Stimulated activated naive CD4-positive, alpha-beta T cell treated with Interleukin-2 at 50 U/mL for 16 hours (primary cell): ENCODE measurements around the gene SSH3.
A peak's percentile ranks its signal among the peaks of the same experiment; 100 is the strongest.

ENCODE experiments used
- DNase-seq: peaks from one replicate; lab custom pipeline; 2025; lab: John Stamatoyannopoulos, UW

The SSH3 gene

DNA sequence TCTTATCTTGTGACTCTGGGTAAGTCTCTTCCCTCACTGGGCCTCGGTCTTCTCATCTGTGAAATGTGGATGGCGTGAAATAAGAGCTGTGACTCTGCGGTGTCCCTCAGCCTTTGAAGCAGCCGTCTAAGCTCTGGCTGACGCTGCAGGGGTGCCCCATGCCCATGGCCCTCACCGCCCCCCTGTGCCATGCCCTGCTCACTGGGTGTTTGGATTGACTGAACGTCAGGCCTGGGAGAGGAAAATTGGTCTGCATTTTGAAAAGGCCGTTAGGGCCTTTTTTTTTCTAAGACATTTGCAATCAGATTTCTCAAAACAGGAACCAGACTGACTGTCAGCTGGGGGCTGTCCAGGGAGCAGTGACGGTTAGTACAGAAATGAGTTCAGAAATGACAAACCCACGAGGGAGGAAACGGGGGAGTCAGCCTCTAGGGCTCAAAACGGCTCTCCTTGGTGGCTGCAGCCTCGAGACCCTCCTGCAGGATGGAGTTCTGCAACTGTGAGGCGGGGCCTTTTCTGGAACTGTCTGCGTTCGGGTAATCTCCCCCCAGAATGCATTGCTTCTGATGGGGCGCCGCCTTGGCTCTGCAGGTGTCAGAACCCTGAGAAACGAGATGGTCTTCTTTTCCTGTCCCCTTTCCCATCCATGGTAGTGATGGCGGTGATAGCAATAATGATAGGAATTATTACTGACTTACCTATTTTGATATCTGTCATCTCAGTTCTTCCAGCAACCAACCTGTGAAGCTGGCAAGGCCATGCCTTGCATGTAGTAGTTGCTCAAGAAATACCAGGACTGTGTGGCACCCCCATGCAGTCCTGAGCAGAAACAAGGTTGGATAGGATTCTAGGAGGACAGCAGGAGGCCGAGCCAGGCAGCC is 35.0 kb upstream of the SSH3 start:
- peak; percentile 63 for DNase-seq

DNA sequence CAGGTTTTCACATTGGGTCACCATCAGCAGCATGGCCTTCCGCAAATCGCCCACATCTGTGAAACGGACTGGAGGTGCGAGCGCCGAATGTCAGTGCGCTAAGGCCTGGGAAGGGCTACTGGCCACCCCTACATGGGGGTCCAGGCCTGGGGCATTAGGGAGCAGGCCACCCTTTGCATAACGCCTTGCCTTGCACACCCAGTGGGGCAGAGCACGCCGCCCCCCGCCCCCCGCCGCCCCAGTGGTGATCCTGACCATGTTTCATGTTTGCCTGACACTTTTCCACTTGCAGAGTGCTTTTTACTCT is 34.4 kb upstream of the SSH3 start:
- DNase-seq: no peak

DNA sequence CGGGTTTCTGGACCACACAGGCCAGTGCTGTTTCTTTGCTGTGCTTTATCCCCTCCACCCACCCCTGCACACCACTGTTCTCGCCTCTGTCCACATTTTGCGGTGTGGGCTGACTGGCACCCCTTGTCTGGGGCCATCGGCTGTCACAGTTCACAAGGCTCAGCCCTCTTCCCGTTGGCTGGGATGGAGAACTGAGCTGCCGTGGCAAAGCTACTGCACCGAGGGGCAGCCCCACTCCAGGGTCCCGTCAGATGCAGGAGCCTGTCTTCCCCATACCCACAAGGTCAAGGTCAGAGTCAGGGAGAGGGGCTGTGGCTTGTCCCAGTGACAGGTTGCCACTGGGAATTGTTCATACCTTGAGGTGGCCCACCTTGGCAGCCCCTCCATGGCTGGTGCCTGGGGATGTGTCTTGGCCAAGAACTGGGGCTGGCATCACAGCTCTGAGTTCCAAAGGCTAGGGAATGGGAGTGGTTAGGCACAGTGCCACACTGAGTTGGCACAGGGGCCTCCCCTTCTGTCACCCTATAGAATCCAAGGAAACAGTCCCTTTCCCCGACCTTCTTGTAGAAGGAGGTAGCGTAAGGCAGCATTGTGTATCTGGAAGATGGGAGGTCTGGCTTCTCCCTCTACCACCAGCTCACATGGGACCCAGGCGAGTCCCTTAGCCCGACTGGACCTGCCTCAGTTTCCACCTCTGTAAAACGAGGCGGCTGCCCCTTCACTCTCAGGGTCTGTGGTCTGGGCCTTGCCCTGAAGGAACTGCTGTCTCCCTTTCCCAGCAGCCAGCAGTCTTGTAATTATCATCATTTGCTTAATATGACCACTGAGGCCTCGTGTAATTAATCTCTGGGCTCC is 33.7 kb upstream of the SSH3 start:
- DNase-seq: no peak

DNA sequence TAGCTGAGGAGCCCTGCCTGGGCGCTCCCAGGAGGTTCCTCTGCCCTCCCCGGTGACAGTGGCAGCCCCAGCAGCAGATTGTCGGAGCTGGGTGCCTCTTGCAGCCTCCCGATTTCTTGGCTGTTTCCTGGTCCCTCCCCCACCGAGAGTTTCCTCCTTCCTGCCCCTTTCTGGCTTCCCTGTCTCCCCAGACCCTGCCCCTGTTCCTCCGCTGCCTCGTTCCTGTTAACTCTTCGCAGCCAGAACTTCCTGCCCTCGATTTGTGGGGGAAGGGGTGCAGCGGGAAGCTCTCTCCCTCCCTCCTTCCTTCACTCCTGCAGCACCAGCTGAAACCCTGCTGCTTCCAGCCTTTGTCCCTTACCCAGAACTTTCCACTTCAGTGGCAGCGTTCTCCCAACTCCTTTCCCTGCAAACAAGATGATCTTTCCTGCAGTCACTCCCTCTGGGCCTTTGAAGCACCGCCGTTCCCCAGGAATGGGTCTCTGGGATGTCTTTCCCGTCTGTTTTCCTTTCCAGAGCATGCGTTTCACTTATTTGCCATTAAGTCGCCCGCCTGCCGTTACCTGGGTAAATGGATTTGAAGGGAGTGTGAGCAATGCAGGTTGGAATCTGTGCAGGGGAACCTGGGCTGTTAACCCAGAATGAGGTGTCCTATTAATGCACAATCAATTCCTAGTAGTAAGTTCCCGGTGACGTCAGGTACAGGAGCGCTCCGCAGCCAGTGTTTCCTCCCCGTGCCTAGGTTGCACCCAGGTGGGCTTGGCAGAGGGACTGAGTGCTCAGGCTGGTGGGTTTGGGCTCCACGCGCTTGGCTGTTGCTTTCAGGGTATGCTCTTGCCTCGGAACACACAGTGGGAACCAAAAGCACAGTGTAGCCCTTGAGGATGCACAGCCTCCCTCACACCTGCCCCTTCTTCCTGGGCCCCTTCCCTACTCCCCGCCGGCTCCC is 32.8 kb upstream of the SSH3 start:
- no peak for DNase-seq

DNA sequence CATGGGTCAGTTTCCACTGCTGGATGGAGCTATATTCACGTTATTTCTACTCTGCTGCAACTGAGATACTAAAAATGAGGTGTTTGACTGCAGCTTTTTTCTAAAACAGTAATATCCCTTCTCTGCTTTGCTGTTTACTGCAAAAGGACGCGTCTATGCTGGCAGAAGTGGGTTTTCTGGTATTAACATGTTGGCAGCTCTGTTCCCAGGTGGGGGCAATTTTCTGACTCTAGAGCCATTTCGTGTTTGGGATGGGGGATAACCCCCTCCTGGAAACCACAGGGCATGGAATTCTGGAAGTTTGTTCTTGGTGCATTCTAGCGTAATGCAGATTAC is 32.2 kb upstream of the SSH3 start:
- no peak for DNase-seq

DNA sequence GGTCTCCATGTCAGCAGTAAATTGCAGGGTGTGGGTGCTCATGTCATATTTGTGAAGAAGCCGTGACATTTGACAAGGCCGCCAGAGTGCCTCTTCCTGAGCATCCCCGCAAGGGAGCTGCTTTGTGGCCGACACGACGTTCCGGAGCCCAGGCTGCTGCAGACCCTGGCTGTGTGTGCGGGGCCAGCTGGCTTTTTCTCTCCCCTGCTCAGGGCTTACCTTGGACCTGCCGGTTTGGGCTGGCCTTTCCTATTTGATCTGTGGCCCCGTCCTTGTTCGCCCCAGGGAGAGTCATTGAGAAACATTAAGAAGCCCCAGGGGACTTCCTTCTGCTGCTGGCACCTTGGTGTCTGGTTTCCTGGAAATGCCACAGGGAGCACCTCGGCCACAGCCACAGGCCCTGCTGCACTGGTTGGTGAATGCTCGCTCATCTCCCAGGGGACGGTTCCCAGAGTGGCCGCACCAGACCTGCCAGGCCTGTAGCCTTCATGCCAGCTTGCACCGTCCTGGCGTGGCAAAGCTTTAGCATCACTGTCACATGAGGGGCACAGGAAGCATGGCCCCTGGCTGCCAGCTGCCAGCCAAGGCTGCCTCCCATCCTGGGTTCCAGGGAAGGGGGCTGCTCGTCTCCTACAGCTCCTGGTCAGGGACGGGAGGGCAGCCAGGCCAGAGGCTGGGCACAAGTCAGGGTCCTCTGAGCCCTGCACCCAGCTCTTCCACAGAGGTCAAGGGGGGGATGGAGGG is 31.6 kb upstream of the SSH3 start:
- DNase-seq: peak; percentile 55

DNA sequence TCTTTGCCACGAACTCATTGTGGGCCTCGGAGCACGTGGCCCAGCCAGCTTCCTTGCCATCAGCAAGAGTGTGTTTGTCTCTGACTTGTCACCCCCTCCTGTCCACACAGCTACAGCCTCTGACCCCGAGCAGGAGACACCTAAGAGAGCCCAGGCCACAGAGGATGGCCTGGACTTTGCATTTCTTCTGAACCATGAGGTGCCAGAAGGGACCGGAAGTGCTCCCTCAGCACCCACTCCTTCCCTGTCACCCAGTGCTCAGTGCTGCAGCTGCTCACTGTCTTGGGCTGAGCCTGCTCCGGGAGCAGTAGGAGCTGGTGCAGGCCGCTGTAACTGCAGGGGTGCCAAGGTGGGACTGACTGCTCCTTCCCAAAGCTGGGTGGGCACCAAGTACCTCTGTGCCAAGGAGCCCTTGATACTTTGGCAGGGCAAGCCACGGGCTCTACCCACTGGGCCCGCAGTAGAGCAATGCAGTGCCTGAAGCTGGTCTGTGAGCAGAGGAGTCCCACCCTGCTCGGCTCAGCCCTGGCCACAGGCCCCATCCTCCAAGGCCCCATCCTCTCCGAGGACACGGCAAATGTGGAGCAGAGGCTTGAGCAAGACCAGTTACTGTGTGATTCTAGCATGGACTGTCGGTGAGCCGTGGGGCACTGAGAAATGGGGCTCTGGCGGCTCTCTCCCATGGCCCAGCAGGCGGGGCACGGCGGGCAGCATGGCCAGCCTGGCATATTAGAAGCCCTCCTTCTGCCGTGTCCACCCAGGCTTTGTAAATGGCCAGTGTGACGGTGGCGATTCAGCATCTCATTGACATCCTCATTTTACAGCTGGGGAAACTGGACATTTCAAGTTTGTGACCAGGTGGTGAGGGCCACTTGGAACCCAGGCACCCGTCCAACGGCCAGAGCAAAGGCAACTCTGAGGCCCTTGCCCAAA is 30.7 kb upstream of the SSH3 start:
- peak; percentile 16 for DNase-seq

DNA sequence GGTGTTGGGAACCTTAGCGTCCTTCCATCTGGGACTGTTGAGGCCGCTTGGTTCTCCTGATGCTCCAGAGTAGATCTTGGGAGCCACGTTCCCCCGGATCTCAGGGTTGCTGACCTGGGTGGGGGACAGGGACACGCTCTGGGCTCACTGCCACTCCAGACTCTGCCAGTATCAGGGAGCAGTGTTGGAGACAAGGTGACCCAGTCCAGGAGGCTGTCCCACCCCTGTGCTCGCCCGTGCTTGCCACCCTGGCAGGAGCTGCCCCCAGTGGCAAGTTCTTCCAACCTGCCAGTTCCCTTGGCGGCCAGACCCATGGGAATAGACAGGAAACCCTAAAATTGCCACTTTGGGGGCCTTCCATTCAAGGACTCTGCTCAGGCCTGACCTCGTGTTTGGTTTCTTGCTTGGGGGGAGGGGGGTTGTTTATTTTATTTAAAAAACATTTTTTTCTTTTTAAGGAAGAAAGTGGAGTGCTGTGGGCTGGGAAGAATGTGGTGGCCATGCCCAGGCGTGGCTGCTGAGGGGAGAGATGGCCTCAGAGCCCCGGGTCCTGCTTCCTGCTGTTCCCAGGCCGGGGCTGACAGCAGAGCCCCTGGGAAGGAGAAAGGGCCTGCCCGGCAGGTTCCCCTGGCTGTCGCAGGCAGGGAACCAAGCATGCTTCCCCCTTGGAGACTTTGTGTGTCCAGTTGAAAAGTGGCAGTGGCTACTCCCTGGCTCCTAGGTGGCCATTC is 29.9 kb upstream of the SSH3 start:
- no peak for DNase-seq

DNA sequence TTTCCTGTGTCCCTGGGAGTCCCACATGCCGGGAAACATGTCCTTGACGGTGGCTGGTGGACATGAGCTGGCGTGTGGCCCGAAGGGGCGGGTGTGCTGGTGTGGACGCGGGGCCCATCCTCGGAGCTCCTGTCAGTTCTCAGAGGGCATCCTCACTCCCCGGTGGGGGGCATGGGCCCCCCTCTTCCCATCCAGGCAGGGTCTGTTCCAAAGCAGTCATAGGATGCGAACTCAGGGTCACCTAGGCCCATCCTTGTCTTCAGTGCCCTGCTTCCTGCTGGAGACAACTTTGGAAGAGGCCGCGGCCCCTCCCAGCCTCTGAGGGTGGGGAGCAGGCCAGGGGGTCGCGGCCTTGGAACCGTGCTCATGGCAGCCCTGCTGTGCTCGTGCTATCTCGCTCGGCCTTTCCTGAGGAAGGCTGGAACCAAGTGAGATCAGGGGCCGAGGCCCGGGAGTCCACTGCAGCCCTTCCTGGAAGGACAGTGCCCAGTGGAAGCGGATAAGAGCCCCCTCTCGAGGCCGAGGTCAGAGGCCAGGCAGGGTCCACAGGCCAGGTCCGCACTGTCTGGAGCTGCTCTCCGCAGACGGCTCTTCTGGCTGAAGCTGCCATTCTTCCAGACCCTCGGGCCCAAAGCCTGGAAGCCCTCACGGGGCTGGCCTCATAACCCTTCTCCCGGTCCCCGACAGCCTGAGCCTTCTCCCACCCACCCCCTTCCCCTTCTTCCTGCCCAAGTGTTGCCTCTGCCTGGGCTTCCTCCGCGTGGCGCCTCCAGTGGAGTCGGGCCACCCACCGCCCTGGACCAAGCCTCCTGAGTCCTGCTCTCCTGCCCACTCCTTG is 28.3 kb upstream of the SSH3 start:
- no peak for DNase-seq

DNA sequence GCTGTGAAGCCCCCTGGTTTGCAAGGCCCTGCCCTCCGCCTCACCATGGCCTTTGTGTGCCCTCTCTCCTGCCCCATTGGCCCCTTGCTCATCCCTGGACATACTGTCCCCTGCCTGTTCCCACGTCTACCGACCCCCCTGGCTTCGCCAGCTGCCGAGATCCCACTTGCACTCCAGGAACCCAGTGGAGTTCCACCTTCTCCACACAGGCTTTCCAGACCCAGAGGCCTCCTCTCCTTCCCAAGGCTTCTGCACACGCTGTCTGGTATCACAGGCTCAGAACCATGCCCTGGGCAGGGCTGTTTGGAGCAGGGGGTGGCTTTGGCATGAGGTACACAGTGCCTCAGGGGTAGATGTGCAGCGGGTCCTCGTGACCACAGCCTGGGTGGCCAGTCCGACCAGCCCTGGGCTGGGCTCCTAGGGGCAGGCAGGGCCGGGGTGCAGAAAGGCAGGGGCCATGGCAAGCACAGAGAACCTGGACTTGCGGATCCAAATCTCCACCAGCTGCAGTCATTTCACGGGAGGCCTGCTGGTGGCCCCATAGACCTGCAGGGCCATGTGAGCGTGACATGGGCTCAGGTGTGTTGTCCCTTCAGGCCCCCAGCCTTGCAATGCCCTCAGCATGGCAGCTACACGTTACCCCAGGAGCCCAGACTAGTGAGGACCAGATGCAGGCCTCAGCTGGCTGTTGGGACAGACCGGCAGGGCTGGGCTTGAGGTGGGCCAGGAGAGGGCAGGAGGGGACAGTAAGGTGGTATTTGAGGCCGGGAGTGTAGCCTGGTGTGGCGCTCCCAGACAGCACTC is 27.5 kb upstream of the SSH3 start:
- no peak for DNase-seq

DNA sequence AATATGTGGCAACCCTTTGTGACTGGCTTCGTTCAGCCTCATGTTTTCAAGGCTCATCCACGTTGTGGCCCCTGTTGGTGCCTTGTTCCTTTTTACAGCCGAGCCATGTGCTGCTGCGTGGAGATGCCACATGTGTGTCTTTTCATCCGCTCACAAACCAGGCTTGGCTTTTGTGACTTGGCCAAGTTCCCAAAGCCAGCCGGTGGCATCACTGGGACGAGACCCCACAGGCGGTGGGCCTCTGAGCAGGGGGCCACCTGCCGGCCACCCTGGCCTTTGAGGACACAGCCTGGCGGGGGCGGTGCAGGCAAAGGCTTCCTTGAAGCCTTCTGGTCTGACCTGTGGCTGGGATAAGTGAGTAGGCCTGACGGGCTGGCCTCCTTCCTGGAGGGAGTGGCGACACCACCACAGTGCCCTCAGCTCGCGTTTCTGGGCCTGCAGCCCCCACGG is 26.5 kb upstream of the SSH3 start:
- no peak for DNase-seq

DNA sequence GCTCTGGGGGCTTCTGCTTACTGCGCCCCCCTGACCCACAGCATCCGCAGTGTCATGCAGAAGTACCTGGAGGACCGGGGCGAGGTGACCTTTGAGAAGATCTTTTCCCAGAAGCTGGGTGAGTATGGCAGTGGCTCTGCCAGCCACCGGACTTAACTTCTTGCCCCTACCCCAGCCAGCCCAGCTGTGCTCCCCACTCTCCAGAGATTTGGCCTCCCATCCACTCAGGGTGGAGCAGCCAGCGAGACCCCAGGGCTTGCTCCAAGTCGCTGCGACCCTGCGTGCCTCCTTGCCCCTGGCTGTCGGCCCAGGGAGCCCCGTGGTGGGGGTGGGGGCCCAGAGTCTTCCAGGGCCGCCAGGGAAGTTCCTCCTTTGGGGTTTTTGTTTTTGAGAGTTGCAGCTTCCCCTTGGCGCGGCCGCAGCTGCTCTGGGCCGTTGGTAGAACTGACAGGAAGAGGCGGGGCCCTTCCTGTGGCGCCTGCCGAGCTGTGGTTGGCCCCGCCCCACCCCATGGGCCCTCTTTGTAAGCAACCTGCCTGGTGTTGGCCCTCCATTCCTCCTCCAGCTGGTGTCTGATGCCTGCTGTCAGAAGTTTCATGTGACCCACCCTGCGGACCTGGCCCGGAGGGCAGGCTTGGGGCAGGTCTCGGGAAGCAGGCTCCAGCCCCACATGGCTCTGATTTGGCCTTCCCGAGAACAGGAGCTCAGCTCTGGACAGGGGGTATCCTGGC is 25.9 kb upstream of the SSH3 start:
- DNase-seq: peak; percentile 88

DNA sequence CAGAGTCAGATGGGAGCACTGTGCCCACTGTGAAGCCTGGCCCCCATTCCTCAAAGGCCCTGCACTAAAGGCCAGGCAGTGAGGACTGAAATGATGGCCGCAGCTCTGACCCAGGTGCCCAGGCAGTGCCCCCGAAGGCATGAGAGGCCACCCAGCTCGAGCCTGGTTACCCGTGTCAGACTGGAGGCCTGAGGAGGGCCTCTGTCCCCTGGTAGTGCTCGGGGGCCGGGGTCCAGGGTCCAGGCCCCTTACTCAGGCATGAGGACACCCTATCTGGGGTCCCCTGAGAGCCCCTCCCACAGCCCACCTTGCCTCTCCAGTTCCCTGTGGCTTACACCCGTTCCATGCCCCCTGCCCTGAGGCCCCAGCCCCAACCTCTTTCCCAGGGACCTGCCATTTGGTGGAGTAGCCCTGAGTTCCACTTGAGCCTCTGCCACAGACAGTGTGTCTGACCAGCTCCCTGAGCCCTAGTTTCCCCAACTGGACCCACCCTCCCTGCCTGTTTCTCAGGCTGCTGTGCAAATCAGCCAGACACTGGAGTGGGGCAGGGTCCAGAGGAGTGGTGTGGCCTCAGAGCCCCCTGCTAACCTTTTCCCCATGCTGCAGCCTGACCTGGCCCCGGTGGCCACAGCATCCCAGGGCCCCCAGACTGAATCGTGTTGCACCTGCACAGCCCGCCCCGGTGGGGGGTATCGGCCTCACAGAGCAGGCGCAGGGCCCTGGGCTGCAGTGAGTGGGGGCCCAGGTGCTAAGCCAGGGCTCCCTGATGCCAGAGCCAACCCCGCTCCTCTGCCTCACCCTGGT is 25.0 kb upstream of the SSH3 start:
- no peak for DNase-seq

DNA sequence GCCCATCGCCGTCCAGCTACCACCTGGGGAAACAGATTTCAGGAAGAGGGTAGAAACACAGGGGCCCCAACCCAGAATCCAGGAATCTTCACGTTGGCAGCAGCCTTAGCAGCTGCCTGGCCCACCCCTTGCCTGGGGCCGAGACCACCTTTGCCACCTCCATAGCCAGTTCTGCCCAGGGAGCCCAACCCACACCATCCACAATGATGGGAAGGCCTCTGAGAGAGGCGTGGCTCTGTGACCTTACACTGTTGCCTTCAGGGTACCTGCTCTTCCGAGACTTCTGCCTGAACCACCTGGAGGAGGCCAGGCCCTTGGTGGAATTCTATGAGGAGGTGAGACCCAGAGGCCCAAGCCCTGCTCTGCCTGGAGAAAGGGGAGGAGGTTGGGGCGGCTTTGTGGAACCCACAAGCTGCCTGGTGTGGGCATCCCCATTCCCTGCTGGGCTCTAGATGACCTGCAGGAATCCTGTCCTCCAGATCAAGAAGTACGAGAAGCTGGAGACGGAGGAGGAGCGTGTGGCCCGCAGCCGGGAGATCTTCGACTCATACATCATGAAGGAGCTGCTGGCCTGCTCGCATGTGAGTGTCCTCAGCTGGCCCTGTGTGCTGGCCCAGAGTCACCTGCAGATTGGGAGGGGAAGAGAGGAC is 24.3 kb upstream of the SSH3 start:
- DNase-seq: no peak

DNA sequence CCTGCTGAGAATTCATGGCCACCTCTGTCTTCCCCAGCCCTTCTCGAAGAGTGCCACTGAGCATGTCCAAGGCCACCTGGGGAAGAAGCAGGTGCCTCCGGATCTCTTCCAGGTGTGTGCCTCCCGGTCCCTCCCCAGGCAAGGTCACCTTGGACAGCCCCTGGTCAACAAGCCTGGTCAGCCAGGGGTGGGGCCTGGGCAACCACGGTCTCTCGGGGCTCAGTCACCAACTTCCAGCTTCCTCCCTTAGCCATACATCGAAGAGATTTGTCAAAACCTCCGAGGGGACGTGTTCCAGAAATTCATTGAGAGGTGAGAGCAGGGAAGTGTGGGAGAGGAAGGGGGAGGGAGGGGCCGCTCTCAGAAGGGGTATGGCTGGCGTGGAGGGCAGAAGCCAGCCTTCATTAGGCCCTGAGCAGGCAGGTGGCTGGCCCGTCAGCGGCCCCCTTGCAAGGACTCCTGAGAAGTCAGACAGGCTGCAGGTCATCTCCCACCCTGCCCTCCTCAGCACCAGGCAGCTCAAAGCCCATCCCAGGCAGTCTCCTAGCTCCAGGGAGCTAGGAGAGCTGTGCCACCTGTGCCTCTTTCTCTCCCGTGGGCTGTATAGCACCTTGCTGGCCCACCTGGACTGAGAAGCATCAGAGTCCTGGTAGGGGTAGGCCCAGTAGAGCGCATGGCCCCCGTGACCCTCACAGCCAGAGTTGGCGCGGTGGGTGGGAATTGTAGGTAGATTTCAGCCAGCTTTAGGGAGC is 23.6 kb upstream of the SSH3 start:
- no peak for DNase-seq
